OCI-LY3 (cell line): Measurements from ENCODE around the gene PALLD.

ENCODE experiments used
- CTCF ChIP-seq: fragments of 200-600, 300-600 bp; sonication (generic); IDR thresholded peaks from 2 replicates; pipeline ENCODE4 v1.5.1; 2014; ENCODE audit warnings: antibody characterized with exemption, low read length, low read depth
- EZH2phosphoT487 ChIP-seq: fragments of 200-600 bp; shearing (Covaris generic); IDR thresholded peaks from 2 replicates; pipeline ENCODE4 v1.6.1; 2018; ENCODE audit warnings: antibody characterized with exemption, mixed run types, low read depth

GRCh38 chr4:168537086-168537485, 40.2 kb downstream of the PALLD start:
- no peak for TF ChIP-seq CTCF
- no peak for TF ChIP-seq EZH2phosphoT487
